Nephron (organoid): ENCODE results near the gene ETS1.

Experiments used
- H3K27ac Mint-ChIP-seq, 3 experiments: 2 replicates each; pipeline ENCODE4 v1.8.0; 2020; ENCODE audit warnings: mixed read lengths in 3 of 3, mild to moderate bottlenecking in 2 of 3, moderate library complexity in 1 of 3
- H3K27me3 Mint-ChIP-seq: 2 replicates; pipeline ENCODE4 v1.8.0; 2021; ENCODE audit warnings: low read depth, mild to moderate bottlenecking, moderate library complexity, mixed read lengths
- H3K36me3 Mint-ChIP-seq: 2 replicates; pipeline ENCODE4 v1.8.0; 2020; ENCODE audit warnings: low read depth, mixed read lengths
- H3K4me1 Mint-ChIP-seq: 2 replicates; pipeline ENCODE4 v1.8.0; 2020; ENCODE audit warnings: mixed read lengths
- H3K4me3 Mint-ChIP-seq, 3 experiments: 2 replicates each; pipeline ENCODE4 v1.8.0; 2020; ENCODE audit warnings: mild to moderate bottlenecking in 3 of 3, mixed read lengths in 3 of 3, moderate library complexity in 2 of 3
- H3K9me3 Mint-ChIP-seq: 2 replicates; pipeline ENCODE4 v1.8.0; 2020; ENCODE audit warnings: mixed read lengths
- CTCF ChIP-seq, 3 experiments: fragments of 200-600 bp; sonication (generic); IDR thresholded peaks; one replicate each; pipeline ENCODE4 v1.5.0; 2021; ENCODE audit warnings: antibody characterized with exemption in 3 of 3; ENCODE audit not compliant: unreplicated experiment in 3 of 3

ETS1 gene

GRCh38 chr11:128596250-128596649, 8.9 kb upstream of the ETS1 start:
- TF ChIP-seq CTCF (IDR thresholded peaks at IDR 0.05; ENCODE audit: unreplicated experiment in 3 of 3), result no peak
- Mint-ChIP-seq H3K27me3 (peaks cover 52% of the 10 kb centered on the region), H3K27ac (no peak overlapping the region), H3K36me3 (no peaks in the 10 kb centered on the region), H3K9me3 (no peaks in the 10 kb centered on the region), H3K4me1 (no peaks in the 10 kb centered on the region), H3K4me3 (no peak overlapping the region)

GRCh38 chr11:128595775-128596174, 8.4 kb upstream of the ETS1 start:
- Mint-ChIP-seq H3K27me3 (peaks cover 57% of the 10 kb centered on the region), H3K27ac (no peak overlapping the region), H3K9me3 (no peaks in the 10 kb centered on the region), H3K4me3 (no peak overlapping the region), H3K4me1 (no peaks in the 10 kb centered on the region), H3K36me3 (no peaks in the 10 kb centered on the region)
- TF ChIP-seq CTCF (IDR thresholded peaks at IDR 0.05; ENCODE audit: unreplicated experiment in 3 of 3), result no peak

- H3K4me1 Mint-ChIP-seq, result no peaks in the 10 kb centered on the region
- no peaks in the 10 kb centered on the region for H3K9me3 Mint-ChIP-seq
- H3K36me3 Mint-ChIP-seq, result no peaks in the 10 kb centered on the region
- no peak for TF ChIP-seq CTCF (IDR thresholded peaks at IDR 0.05; ENCODE audit: unreplicated experiment in 3 of 3)
- H3K4me3 Mint-ChIP-seq, result no peak overlapping the region
- no peak overlapping the region for H3K27ac Mint-ChIP-seq
- peaks cover 63% of the 10 kb centered on the region for H3K27me3 Mint-ChIP-seq
Measured at GRCh38 chr11:128595221-128595620, 7.9 kb upstream of the ETS1 start.

GRCh38 chr11:128594226-128594625, 6.9 kb upstream of the ETS1 start:
- Mint-ChIP-seq H3K9me3 (no peaks in the 10 kb centered on the region), H3K4me1 (no peaks in the 10 kb centered on the region), H3K36me3 (no peaks in the 10 kb centered on the region), H3K4me3 (no peak overlapping the region), H3K27ac (no peak overlapping the region), H3K27me3 (peaks cover 69% of the 10 kb centered on the region)
- no peak for TF ChIP-seq CTCF (IDR thresholded peaks at IDR 0.05; ENCODE audit: unreplicated experiment in 3 of 3)

- Mint-ChIP-seq H3K27me3 (peaks cover 68% of the 10 kb centered on the region), H3K4me1 (no peaks in the 10 kb centered on the region), H3K36me3 (no peaks in the 10 kb centered on the region), H3K9me3 (no peaks in the 10 kb centered on the region), H3K4me3 (no peak overlapping the region), H3K27ac (no peak overlapping the region)
- TF ChIP-seq CTCF (IDR thresholded peaks at IDR 0.05; ENCODE audit: unreplicated experiment in 3 of 3), result no peak
Measured at GRCh38 chr11:128593281-128593680, 5.9 kb upstream of the ETS1 start.

- Mint-ChIP-seq H3K27me3 (peaks cover 72% of the 10 kb centered on the region), H3K9me3 (no peaks in the 10 kb centered on the region), H3K27ac (no peak overlapping the region), H3K4me3 (no peak overlapping the region), H3K4me1 (peaks cover 3% of the 10 kb centered on the region), H3K36me3 (no peaks in the 10 kb centered on the region)
- TF ChIP-seq CTCF (IDR thresholded peaks at IDR 0.05; ENCODE audit: unreplicated experiment in 3 of 3), result no peak
Measured at GRCh38 chr11:128592454-128592853, 5.1 kb upstream of the ETS1 start.
